Esophagus muscularis mucosa (tissue), 4 donors: Measurements from ENCODE around the gene ALDH1A2. TPM values are rescaled to one million over a fixed set of nuclear protein-coding genes. Genes with fewer than 3 reads are reported as not detected.

Experiments
- DNase-seq: peaks from one replicate; pipeline ENCODE4 v3.0.0-alpha.2; 2017; ENCODE audit errors: extremely low spot score
- H3K27ac ChIP-seq, 4 donors: fragments of 200-600 bp; sonication (generic); replicated peaks in 1 of 4; 1 replicate in 3 of 4; 2 replicates in 1 of 4; pipeline ENCODE4 v1.5.1; 2016 to 2019; ENCODE audit warnings: mild to moderate bottlenecking in 1 of 4
- H3K27me3 ChIP-seq, 4 donors: fragments of 200-600 bp; sonication (generic); one replicate each; pipeline versions ENCODE4 v1.5.1 to v1.6.0; 2016 to 2019
- H3K36me3 ChIP-seq, 4 donors: fragments of 200-600 bp; sonication (generic); one replicate each; pipeline ENCODE4 v1.5.1; 2016 to 2019
- H3K4me1 ChIP-seq, 4 donors: fragments of 200-600 bp; sonication (generic); one replicate each; pipeline ENCODE4 v1.5.1; 2016 to 2019
- H3K4me3 ChIP-seq, 4 donors: fragments of 200-600 bp; sonication (generic); 1 replicate in 2 of 4; 2 replicates in 2 of 4; pipeline ENCODE4 v1.5.1; 2016 to 2019; ENCODE audit warnings: mild to moderate bottlenecking in 4 of 4, moderate library complexity in 1 of 4
- H3K9me3 ChIP-seq, 4 donors: fragments of 200-600 bp; sonication (generic); 1 replicate in 3 of 4; 2 replicates in 1 of 4; pipeline ENCODE4 v1.5.1; 2016 to 2019
- CTCF ChIP-seq, 3 experiments: fragments of 200-600 bp in 2 of 3; fragments of 450-650 bp in 1 of 3; sonication (generic) in 2 of 3; IDR thresholded peaks; one replicate each; pipeline ENCODE4 v1.5.1; 2017 to 2019; ENCODE audit warnings: antibody characterized with exemption in 3 of 3, mild to moderate bottlenecking in 2 of 3, moderate library complexity in 1 of 3
- EP300 ChIP-seq: sonication (generic); formaldehyde crosslinking; IDR thresholded peaks from one replicate; pipeline ENCODE4 v1.6.1; 2017; ENCODE audit warnings: antibody characterized with exemption
- POLR2A ChIP-seq: fragments of 450-650 bp; IDR thresholded peaks from one replicate; pipeline ENCODE4 v1.6.1; 2017; ENCODE audit warnings: antibody characterized with exemption, moderate library complexity, mild to moderate bottlenecking, low read depth
- POLR2AphosphoS5 ChIP-seq, 2 donors: sonication (generic); formaldehyde crosslinking; IDR thresholded peaks; one replicate each; pipeline ENCODE4 v1.6.1; 2017; ENCODE audit warnings: antibody characterized with exemption in 2 of 2
- WGBS: methylation state at CpG from one replicate; pipeline ENCODE4 v1.1.5; 2018; 5-methylcytosine and 5-hydroxymethylcytosine counted together
- intact Hi-C: fragments of 100-400 bp; cut with DNase I; formaldehyde crosslinking; loops from one replicate; pipeline ENCODE4 v1.15.1; 2023
- total RNA-seq, 4 donors: library from RNA; depleted of rRNA; stranded (reverse); fragments of >200 nt; gene quantifications; one replicate each; pipeline versions ENCODE4 v1.1.0 to v1.2.1, GENCODE V29; 2016

Gene ALDH1A2
- total RNA-seq, 4 donors from 2014 or later: 13.3 to 41.2 (median 19.8) TPM

GRCh38 chr15:57946491-57947048 is 118.9 kb downstream of the ALDH1A2 start:
- Histone ChIP-seq H3K36me3 (no peaks in the 10 kb centered on the region), H3K4me3 (no peak overlapping the region), H3K9me3 (no peaks in the 10 kb centered on the region), H3K27me3 (no peaks in the 10 kb centered on the region), H3K4me1 (no peaks in the 10 kb centered on the region), H3K27ac (no peak overlapping the region)
- intact Hi-C loops: no loop called here
- no peak for DNase-seq
- 95% methylated on average over 3 of the region's 3 CpGs for WGBS
- TF ChIP-seq POLR2AphosphoS5 (IDR thresholded peaks at IDR 0.05) (no peak), CTCF (IDR thresholded peaks at IDR 0.05) (no peak), POLR2A (no peak), EP300 (no peak)

- H3K4me3 ChIP-seq: no peak overlapping the region
- TF ChIP-seq EP300 (no peak), CTCF (IDR thresholded peaks at IDR 0.05) (no peak), POLR2AphosphoS5 (IDR thresholded peaks at IDR 0.05) (no peak), POLR2A (no peak)
- no peak for DNase-seq
- no peaks in the 10 kb centered on the region for H3K4me1 ChIP-seq
- 82% methylated on average over 2 of the region's 2 CpGs for WGBS
- H3K9me3 ChIP-seq: no peaks in the 10 kb centered on the region
- peaks cover 0 to under 1% (median 0%) of the 10 kb centered on the region in 4 donors for H3K27me3 ChIP-seq
- no peaks in the 10 kb centered on the region for H3K36me3 ChIP-seq
- intact Hi-C loops: no loop called here
- H3K27ac ChIP-seq: no peak overlapping the region
Measured at GRCh38 chr15:57945616-57946015, 119.9 kb downstream of the ALDH1A2 start.

GRCh38 chr15:57943754-57944420 is 121.6 kb downstream of the ALDH1A2 start:
- H3K36me3 ChIP-seq: no peaks in the 10 kb centered on the region
- TF ChIP-seq POLR2AphosphoS5 (IDR thresholded peaks at IDR 0.05) (no peak), EP300 (no peak), POLR2A (no peak), CTCF (IDR thresholded peaks at IDR 0.05) (no peak)
- H3K4me1 ChIP-seq: no peaks in the 10 kb centered on the region
- no peak overlapping the region for H3K27ac ChIP-seq
- intact Hi-C loops: no loop called here
- no peak overlapping the region for H3K4me3 ChIP-seq
- WGBS: 85% methylated on average over 3 of the region's 3 CpGs
- peaks cover 0 to 8% (median 0%) of the 10 kb centered on the region in 4 donors for H3K27me3 ChIP-seq
- H3K9me3 ChIP-seq: no peaks in the 10 kb centered on the region
- DNase-seq: no peak

GRCh38 chr15:57943171-57943570 is 122.3 kb downstream of the ALDH1A2 start:
- Histone ChIP-seq H3K27ac (no peak overlapping the region), H3K36me3 (no peaks in the 10 kb centered on the region), H3K4me1 (no peaks in the 10 kb centered on the region), H3K4me3 (no peak overlapping the region), H3K27me3 (peaks cover 0 to 8% (median 0%) of the 10 kb centered on the region in 4 donors), H3K9me3 (no peaks in the 10 kb centered on the region)
- intact Hi-C loops: no loop called here
- no peak for DNase-seq
- 93% methylated on average over 5 of the region's 5 CpGs for WGBS
- no peak for TF ChIP-seq EP300
- TF ChIP-seq POLR2AphosphoS5 (IDR thresholded peaks at IDR 0.05): no peak
- no peak for TF ChIP-seq CTCF (IDR thresholded peaks at IDR 0.05)
- TF ChIP-seq POLR2A: no peak
